Osteoblast (primary cell): ENCODE results near the gene CIPC. TPM values are rescaled to one million over a fixed set of nuclear protein-coding genes. Genes with fewer than 3 reads are reported as not detected.
A peak's percentile ranks its signal among the peaks of the same experiment; 100 is the strongest.

Source experiments
- DNase-seq: peaks from one replicate; pipeline ENCODE4 v3.0.0; 2011; ENCODE audit warnings: low spot score, mixed read lengths; ENCODE audit not compliant: insufficient read length; ENCODE audit errors: missing footprints
- H2AFZ ChIP-seq: 2 replicates; pipeline ENCODE4 v1.6.0; 2011; ENCODE audit warnings: mild to moderate bottlenecking, low read length
- H3K27ac ChIP-seq: 2 replicates; pipeline ENCODE4 v1.5.1; 2011; ENCODE audit warnings: mild to moderate bottlenecking, low read depth, low read length, moderate library complexity
- H3K27me3 ChIP-seq: 2 replicates; pipeline ENCODE4 v1.6.0; 2012; ENCODE audit warnings: mild to moderate bottlenecking, control low read depth, inconsistent platforms, low read length, moderate library complexity; ENCODE audit not compliant: insufficient read depth
- H3K36me3 ChIP-seq: 2 replicates; pipeline ENCODE4 v1.5.1; 2011; ENCODE audit warnings: mild to moderate bottlenecking, low read length, control low read depth, moderate library complexity; ENCODE audit not compliant: insufficient read depth
- H3K4me1 ChIP-seq: 2 replicates; pipeline ENCODE4 v1.5.1; 2011; ENCODE audit warnings: mild to moderate bottlenecking, low read length, control low read depth, moderate library complexity; ENCODE audit not compliant: insufficient read depth
- H3K4me2 ChIP-seq: 2 replicates; pipeline ENCODE4 v1.6.0; 2011; ENCODE audit warnings: mild to moderate bottlenecking, low read length; ENCODE audit not compliant: insufficient read depth
- H3K4me3 ChIP-seq: fragments of 200-600 bp; sonication (generic); 3 replicates; pipeline ENCODE4 v1.5.1; 2012; ENCODE audit warnings: mild to moderate bottlenecking, low read length, inconsistent platforms; ENCODE audit not compliant: insufficient read depth
- H3K79me2 ChIP-seq: 2 replicates; pipeline ENCODE4 v1.6.0; 2012; ENCODE audit warnings: mild to moderate bottlenecking, low read length, control low read depth, inconsistent platforms; ENCODE audit not compliant: insufficient read depth
- H3K9me3 ChIP-seq: 2 replicates; pipeline ENCODE4 v1.5.1; 2011; ENCODE audit warnings: low read depth, low read length, control low read depth
- H4K20me1 ChIP-seq: 2 replicates; pipeline ENCODE4 v1.6.0; 2012; ENCODE audit warnings: mild to moderate bottlenecking, low read length, control low read depth; ENCODE audit not compliant: insufficient read depth
- CTCF ChIP-seq: IDR thresholded peaks from 2 replicates; pipeline ENCODE4 v1.5.1; 2011; ENCODE audit warnings: mild to moderate bottlenecking, low read depth, low read length, moderate library complexity; ENCODE audit errors: extremely low read depth
- total RNA-seq: library from RNA; depleted of rRNA; stranded (reverse); fragments of >200 nt; gene quantifications from 2 replicates; pipeline ENCODE4 v1.2.3, GENCODE V29; 2012

The CIPC gene
- total RNA-seq, 1 donor, result 16.6 TPM

DNA sequence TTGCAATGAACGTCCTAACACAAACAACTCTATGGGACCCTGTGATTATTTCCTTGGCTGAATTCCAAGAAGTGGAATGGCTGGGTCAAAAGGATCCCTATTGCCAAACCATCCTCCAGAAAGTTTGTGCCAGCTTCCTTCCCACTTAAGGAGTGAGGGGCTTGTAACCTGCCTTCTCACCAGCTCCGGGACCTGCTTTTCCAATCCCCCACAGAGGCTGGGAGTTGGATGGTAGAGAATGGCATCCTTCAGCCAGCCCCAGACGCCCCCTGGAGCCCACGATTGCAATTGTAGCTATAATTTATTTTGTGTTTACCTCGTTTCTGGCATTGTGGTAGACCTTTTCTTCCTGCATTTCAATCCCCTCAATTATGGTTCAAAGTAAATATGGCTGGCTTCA lies 53.2 kb downstream of the CIPC start:
- H3K4me1 ChIP-seq, result no peaks in the 10 kb centered on the region
- no peak overlapping the region for H3K27ac ChIP-seq
- H3K4me2 ChIP-seq, result no peak overlapping the region
- no peaks in the 10 kb centered on the region for H3K36me3 ChIP-seq
- H3K27me3 ChIP-seq, result peaks cover 30% of the 10 kb centered on the region
- H4K20me1 ChIP-seq, result no peaks in the 10 kb centered on the region
- no peak overlapping the region for H3K4me3 ChIP-seq
- H3K9me3 ChIP-seq, result no peaks in the 10 kb centered on the region
- no peak overlapping the region for H2AFZ ChIP-seq
- peak; percentile 60 for TF ChIP-seq CTCF
- peak; percentile 81 for DNase-seq
- no peaks in the 10 kb centered on the region for H3K79me2 ChIP-seq

- no peaks in the 10 kb centered on the region for H3K79me2 ChIP-seq
- DNase-seq, result peak; percentile 92
- peak; percentile 36 for TF ChIP-seq CTCF
- H3K9me3 ChIP-seq, result no peaks in the 10 kb centered on the region
- no peaks in the 10 kb centered on the region for H4K20me1 ChIP-seq
- H2AFZ ChIP-seq, result no peak overlapping the region
- H3K27ac ChIP-seq, result no peak overlapping the region
- no peak overlapping the region for H3K4me2 ChIP-seq
- no peaks in the 10 kb centered on the region for H3K4me1 ChIP-seq
- peaks cover 22% of the 10 kb centered on the region for H3K27me3 ChIP-seq
- H3K4me3 ChIP-seq, result no peak overlapping the region
- no peaks in the 10 kb centered on the region for H3K36me3 ChIP-seq
These were observed 54.0 kb downstream of the CIPC start for GRCh38 chr14:77151918-77152588.

DNA sequence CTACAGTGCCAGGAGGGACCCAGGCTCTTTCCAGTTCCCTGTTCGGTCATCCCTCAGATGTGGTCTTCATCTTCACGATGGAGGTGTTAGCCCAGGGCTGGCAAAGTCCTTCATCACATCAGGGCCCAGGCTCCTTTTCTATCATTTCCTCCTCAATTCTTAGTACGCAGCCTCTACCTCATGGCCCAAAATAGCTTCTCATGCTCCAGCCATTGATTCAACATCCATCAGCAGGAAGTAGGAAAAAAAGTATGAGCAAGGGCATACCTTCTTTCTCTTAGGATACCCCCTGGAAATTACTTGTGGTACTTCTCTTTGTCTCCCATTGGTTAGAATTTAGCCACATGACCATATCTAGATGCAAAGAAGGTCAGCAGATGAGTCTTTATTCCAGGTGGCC lies 55.7 kb downstream of the CIPC start:
- H2AFZ ChIP-seq, result no peak overlapping the region
- H3K4me1 ChIP-seq, result peaks cover 3% of the 10 kb centered on the region
- H3K9me3 ChIP-seq, result no peaks in the 10 kb centered on the region
- no peak for TF ChIP-seq CTCF
- no peaks in the 10 kb centered on the region for H4K20me1 ChIP-seq
- H3K4me2 ChIP-seq, result no peak overlapping the region
- H3K27ac ChIP-seq, result no peak overlapping the region
- no peaks in the 10 kb centered on the region for H3K36me3 ChIP-seq
- no peak for DNase-seq
- no peak overlapping the region for H3K4me3 ChIP-seq
- no peaks in the 10 kb centered on the region for H3K79me2 ChIP-seq
- peaks cover 18% of the 10 kb centered on the region for H3K27me3 ChIP-seq

DNA sequence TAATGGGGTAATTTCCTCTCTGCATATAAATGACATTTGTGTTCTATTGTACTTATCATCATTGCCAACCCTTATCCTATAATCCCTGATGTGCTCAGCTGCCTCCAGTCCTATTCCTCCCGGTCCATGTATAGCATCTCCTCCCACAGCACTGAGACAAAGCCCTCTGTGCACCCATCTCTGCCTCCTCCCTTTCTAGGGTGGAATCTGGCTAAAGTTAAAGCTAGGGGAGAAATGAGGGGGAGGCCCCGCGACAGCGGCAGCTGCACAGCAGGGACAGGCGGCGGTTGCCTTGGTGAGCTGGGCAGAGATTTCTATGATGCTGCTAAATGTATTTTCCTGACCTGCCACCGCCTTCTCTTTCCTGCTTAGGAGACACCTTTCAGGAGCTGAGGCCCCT lies 56.4 kb downstream of the CIPC start:
- Histone ChIP-seq H2AFZ (no peak overlapping the region), H3K9me3 (no peaks in the 10 kb centered on the region), H3K4me3 (no peak overlapping the region), H3K79me2 (no peaks in the 10 kb centered on the region), H3K36me3 (no peaks in the 10 kb centered on the region), H3K27ac (no peak overlapping the region), H3K27me3 (peaks cover 18% of the 10 kb centered on the region), H3K4me2 (no peak overlapping the region), H4K20me1 (no peaks in the 10 kb centered on the region), H3K4me1 (peaks cover 3% of the 10 kb centered on the region)
- no peak for TF ChIP-seq CTCF
- DNase-seq, result peak; percentile 17
